ENCODE results near the gene IGSF23.
"Not testable (repeated sequence)": the region's sequence is repeated elsewhere in the genome, so short reads cannot be mapped to it uniquely, and the experiment has no call there.

IGSF23 gene

DNA sequence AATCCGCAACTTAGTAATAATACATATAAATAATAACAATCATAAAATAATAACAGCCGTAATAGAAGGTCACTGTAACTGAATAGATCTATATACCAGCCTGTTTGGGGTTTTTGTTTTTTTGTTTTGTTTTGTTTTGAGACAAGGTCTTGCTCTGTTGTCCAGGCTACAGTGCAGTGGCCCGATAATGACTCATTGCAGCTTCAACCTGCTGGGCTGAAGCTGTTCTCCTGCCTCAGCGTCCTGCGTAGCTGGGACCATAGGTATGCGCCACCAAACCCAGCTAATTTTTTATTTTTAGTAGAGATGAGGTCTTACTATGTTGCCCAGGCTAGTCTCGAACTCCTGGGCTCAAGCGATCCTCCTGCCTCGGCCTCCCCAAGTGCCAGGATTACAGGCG lies 950 bp downstream of the IGSF23 start:
- no peak for DNase-seq

DNA sequence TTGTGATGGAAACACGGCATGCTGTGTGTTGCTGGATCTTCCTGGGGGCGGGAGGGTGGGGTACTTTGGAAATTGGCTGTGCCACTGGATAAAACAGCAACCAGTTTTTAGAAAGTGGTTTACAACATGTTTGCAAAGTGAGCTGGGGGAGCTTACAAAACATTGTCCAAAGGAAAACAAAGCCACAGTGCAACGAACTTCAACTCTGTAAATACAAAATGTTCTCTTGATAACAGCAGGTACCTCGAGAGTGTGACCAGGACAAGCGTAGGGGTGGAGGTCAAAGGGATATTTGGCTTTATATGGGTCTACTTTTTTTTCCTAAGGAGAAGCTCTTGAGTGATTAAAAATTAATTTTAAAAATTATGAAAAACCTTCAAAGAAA lies 2.5 kb downstream of the IGSF23 start:
- DNase-seq: no peak

DNA sequence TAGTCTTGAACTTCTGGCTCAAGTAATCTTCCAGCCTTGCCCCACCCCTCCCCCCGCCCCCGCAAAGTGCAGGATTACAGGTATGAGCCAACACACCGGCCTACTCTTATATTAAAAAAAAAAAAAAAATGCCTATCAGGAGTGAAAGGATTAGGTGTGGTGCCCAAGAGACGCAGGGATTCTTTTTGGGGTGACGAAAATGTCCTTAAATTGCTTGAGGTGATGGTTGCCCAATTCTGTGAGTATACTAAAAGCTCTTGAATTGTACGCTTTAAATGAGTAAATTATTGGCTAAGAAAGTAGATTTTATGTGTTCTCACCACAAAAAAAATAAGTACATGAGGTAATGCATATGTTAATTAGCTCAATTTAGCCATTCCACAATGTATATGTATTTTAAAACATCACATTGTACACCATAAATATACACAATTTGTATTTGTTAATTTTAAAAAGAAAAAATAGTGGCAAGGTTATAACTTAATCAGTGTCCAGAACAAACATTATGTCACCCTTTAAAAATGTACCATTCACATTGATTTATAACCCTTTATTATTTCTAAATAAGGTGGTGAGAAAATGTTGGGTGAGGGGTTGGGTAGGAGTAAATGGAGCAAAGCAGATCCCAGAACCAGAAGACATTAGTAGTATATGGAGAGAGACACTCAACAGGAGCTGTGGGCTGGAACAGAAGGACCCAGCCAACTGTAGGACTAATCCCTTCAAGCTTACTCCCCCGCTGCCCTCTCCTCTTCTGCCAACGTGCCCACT lies 3.9 kb downstream of the IGSF23 start:
- DNase-seq: no peak

DNA sequence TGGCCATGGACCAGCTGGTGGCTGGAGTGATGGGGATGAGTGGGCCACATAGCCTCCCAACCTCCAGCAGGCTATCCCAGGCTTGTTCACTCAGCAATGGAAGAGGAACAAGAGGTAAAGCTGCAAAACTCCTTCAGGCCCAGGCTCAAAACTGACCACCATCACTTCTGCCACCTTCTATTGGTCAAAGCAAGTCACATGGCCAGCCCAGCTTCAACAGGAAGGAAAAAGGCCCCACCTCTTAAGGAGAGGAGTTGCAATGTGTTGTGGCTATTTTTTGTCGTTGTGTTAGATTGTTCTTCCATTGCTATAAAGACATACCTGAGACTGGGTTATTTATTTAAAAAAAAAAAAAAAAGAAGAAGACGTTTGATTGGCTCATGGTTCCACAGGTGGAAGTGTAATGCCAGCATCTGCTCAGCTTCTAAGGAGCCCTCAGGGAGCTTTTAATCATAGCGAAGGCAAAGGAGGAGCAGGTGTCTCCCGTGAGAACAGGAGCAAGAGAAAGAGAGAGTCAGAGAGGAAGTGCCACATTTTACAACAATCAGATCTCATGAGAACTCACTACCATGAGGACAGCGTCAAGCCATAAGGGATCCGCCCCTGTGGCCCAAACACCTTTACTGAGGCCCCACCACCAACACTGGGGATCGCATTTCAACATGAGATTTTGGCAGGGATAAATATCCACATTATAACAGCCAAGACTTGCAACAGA lies 5.4 kb downstream of the IGSF23 start:
- no peak for DNase-seq

DNA sequence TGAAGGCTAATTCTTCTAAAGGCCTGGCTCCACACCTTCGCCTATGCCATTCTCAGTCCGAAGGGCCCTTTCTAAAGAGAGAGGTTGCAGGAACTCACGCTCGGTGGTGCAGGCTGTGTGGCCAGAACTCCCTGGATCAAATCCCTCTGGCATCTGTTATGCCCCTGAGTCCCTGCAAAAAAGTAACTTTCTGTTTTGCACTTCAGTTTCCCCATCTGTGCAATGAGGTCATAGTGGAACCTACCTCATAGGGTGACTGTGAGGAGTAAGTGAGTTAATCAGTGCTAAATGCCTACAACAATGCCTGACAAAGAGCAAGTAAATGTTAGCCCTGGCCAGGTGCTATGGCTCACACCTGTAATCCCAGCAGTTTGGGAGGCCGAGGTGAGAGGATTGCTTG lies 7.3 kb downstream of the IGSF23 start:
- DNase-seq: no peak

GRCh38 chr19:44621367-44621766 lies 8.0 kb downstream of the IGSF23 start:
- no peak for DNase-seq

GRCh38 chr19:44623080-44623479 lies 9.7 kb downstream of the IGSF23 start:
- DNase-seq: no peak

- DNase-seq: no peak
Measured at GRCh38 chr19:44623626-44624025, 10.3 kb downstream of the IGSF23 start.

GRCh38 chr19:44624840-44625354 lies 11.5 kb downstream of the IGSF23 start:
- no peak for DNase-seq

DNA sequence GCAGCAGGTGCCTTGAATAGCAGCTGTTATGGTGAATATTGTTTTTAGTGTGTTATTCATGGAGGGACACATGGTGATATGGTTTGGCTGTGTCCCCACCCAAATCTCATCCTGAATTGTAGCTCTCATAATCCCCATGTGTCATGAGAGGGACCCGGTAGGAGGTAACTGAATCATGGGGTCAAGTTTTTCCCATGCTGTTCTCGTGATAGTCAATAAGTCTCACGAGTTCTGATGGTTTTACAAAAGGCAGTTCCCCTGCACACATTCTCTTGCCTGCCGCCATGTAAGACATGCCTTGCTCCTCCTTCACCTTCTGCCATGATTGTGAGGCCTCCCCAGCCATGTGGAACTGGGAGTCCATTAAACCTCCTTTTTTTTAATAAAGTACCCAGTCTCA lies 12.3 kb downstream of the IGSF23 start:
- not testable (repeated sequence) for DNase-seq

DNA sequence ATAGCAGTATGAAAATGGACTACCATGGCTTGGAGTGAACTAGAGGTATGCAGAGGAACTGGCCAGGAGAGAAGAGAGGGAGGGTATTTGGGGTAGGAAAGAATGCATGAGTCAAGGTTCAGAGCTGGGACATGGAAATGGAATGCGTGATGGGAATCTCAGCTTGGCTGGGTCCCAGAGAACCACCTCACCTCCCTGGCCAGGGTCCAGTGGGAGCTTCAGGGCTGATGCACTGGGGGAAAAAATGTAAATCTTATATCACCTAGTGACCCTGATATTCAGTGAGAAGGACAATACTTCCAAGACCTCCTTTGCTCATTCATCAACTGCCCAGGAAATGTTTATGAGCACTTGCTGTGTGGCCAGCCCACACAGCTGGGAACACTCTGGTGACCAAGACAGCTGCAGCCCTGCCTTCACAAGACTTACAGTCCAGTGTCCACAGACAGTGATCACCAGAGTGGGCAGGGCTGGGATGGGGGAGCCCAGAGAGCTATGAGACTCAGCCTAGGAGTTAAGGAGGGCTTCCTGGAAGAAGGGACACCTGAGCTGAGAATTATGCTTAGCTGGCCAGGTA lies 12.8 kb downstream of the IGSF23 start:
- DNase-seq: no peak

GRCh38 chr19:44627631-44628030 lies 14.3 kb downstream of the IGSF23 start:
- DNase-seq: no peak

GRCh38 chr19:44628793-44629192 lies 15.4 kb downstream of the IGSF23 start:
- no peak for DNase-seq

GRCh38 chr19:44631611-44632010 lies 18.2 kb downstream of the IGSF23 start:
- DNase-seq: not testable (repeated sequence)

GRCh38 chr19:44634058-44634457 lies 20.7 kb downstream of the IGSF23 start:
- DNase-seq: not testable (repeated sequence)

DNA sequence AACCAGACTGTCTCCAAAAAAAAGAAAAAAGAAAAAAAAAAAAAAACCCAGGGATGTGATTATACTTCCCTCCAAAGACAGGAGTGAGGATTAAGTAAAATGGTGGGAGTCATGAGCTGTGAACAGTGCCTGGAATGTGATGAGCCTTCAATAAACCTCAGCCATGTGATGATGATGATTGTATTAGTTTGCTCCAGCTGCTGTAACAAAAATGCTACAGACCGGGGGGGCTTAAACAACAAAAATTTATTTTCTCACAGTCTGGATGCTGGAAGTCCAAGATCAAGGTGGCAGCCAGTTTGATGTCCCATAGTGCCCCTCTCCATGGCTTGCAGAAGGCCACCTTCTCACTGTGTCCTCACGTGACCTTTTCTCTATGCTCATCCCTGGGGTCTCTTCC lies 21.4 kb downstream of the IGSF23 start:
- no peak for DNase-seq

DNA sequence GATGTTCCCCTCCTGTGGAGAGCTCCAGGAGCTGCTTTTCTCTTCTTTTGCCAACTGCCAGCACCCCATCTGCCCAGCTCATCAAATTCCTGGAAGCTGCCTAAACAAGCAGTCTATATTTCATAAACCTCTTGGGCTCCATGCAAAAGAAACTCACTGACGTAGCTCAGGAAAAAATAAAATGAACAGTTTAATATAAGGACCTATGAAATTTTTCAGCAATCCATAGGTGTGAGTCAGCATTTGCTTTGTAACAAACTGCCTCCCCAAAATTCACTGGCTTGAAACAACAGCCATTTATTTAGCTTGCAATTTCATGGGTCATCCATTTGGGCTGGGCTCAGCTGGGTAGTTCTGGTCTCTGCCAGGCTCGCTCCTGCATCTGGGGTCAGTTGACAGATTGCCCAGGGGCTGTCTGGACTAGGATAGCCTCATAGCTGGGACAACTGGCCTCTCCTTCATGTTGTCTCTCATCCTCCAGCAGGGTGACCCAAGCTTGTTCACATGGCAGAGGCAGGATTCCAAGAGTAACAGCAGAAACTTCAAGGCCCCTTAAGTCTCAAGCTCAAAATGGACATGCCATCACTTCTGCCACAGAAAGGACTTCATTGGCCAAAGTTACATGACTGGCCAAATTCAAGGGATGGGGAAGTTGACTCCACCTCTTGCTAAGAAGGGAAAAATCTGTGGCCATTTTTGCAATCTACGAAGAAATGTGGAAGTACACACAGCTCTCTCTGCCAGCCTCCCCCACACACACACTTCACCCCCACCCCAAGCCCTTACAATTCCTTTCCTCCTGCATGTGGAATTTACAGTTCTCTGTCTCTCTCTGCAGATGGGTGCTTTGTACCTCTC lies 22.4 kb downstream of the IGSF23 start:
- no peak for DNase-seq

DNA sequence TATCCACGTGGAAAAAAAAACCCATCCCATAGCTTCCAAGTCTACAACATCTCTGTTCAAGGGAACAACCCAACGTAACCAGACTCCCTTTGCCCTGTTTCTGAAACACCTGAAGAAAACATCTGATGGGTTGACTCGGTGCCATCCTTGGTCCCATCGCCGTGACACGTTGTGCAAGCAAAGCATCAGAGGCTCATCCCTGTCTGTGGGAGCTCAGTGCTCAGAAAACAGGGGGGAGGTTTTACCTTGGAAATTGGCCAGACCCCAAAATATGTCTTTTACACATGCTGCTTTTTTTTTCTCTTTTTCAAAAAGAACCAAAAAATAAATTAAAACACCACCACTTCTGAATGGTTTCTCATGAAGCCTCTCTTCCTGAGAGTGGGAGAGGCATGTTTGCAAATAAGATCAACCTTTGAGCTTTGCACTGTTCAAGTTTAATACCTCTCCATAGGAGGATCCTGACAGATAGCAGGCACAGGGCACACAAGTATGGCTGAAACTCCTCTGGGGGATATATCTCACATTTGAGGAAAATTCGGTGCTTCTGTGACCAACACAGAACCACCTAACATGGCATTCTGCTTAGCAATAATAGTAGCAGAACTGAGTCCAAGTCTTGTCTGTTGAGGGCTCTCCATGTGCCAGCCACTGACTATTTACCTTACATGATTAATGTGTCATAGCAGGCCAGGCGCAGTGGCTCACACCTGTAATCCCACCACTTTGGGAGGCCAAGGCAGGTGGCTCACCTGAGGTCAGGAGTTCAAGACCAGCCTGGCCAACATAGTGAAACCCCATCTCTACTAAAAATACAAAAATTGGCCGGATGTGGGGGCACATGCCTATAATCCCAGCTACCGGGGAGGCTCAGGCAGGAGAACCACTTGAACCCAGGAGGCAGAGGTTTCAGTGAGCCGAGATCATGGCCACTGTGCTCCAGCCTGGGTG lies 23.4 kb downstream of the IGSF23 start:
- DNase-seq: no peak

GRCh38 chr19:44637390-44637764 lies 24.0 kb downstream of the IGSF23 start:
- DNase-seq: no peak

GRCh38 chr19:44640518-44640917 lies 27.2 kb downstream of the IGSF23 start:
- no peak for DNase-seq

GRCh38 chr19:44641501-44642265 lies 28.3 kb downstream of the IGSF23 start:
- no peak for DNase-seq
